Measurements from ENCODE around the gene RNPEP. TPM values are rescaled to one million over a fixed set of nuclear protein-coding genes. Genes with fewer than 3 reads are reported as not detected.

Gene RNPEP
- total RNA-seq, 1 experiment from 2014 or later = 99.8 TPM

- no TSS peak for BruUV-seq (replicated peaks)
- ChIA-PET CTCF (interaction anchor here (0.6 to 1.1 kb wide), 2 partner anchors 75 to 120 kb away, joined by 4 to 5 read pairs; no protein-coding TSS in a partner anchor), POLR2A (no interaction called here)
- Histone ChIP-seq H3K36me3 (ENCODE audit: control insufficient read depth, insufficient read depth, low read length) (peaks cover 6% of the 10 kb centered on the region; the same call in 1 of the 2 replicates), H3K4me1 (ENCODE audit: control insufficient read depth, insufficient read depth, low read length) (peaks cover 64% of the 10 kb centered on the region), H3K9me3 (ENCODE audit: control insufficient read depth, insufficient read depth, low read depth, low read length) (no peaks in the 10 kb centered on the region), H3K27me3 (ENCODE audit: control insufficient read depth, insufficient read depth, low read length) (no peaks in the 10 kb centered on the region), H3K4me3 (ENCODE audit: low read depth in 2 of 2, low read length in 2 of 2) (peak overlapping the region in 1 of 2 experiments; percentile 72; a peak in 2 of 4 replicates), H3K27ac (ENCODE audit: low read length) (peak overlapping the region; percentile 84)
- in situ Hi-C loops (cut with HindIII; ENCODE audit: low pct_unique_long_range_greater_than_20kb, low sequenced_read_pairs) = no loop called here
- DNase-seq (ENCODE audit: low read depth, low spot score) = no peak
- intact Hi-C loops (cut with micrococcal nuclease; ENCODE audit: unreplicated experiment) = no loop called here
- no peak for ATAC-seq
- no peak for TF ChIP-seq TCF7L2 (IDR thresholded peaks at IDR 0.05; ENCODE audit: low read depth, low read length)
- no peak for TF ChIP-seq CTCF (IDR thresholded peaks at IDR 0.05)
- no peak for TF ChIP-seq REST (IDR thresholded peaks at IDR 0.05; ENCODE audit: insufficient read depth in 1 of 2, low read depth in 2 of 2, low read length in 1 of 2)
- TF ChIP-seq SIN3A (IDR thresholded peaks at IDR 0.05; ENCODE audit: borderline replicate concordance, insufficient read depth, low read depth, low read length) = no peak
- TF ChIP-seq POLR2AphosphoS5 (IDR thresholded peaks at IDR 0.05; ENCODE audit: low read depth, low read length) = no peak
These were observed 33.2 kb downstream of the RNPEP start for GRCh38 chr1:202015662-202015937.

- POLR2A ChIA-PET = interaction anchor here (0.5 to 0.6 kb wide), 3 partner anchors 15 to 98 kb away, joined by 3 to 5 read pairs (median 4); no protein-coding TSS in a partner anchor
- Histone ChIP-seq H3K4me1 (ENCODE audit: control insufficient read depth, insufficient read depth, low read length) (peaks cover 65% of the 10 kb centered on the region), H3K9me3 (ENCODE audit: control insufficient read depth, insufficient read depth, low read depth, low read length) (no peaks in the 10 kb centered on the region), H3K27ac (ENCODE audit: low read length) (peak overlapping the region; percentile 84), H3K27me3 (ENCODE audit: control insufficient read depth, insufficient read depth, low read length) (no peaks in the 10 kb centered on the region), H3K4me3 (ENCODE audit: low read depth in 2 of 2, low read length in 2 of 2) (peak overlapping the region in 1 of 2 experiments; percentile 72; a peak in 2 of 4 replicates), H3K36me3 (ENCODE audit: control insufficient read depth, insufficient read depth, low read length) (no peaks in the 10 kb centered on the region; the same call in 1 of the 2 replicates)
- TF ChIP-seq SIN3A (IDR thresholded peaks at IDR 0.05; ENCODE audit: borderline replicate concordance, insufficient read depth, low read depth, low read length) = no peak
- TF ChIP-seq POLR2AphosphoS5 (IDR thresholded peaks at IDR 0.05; ENCODE audit: low read depth, low read length) = no peak
- TF ChIP-seq CTCF (IDR thresholded peaks at IDR 0.05) = no peak
- no peak for TF ChIP-seq TCF7L2 (IDR thresholded peaks at IDR 0.05; ENCODE audit: low read depth, low read length)
- TF ChIP-seq REST (IDR thresholded peaks at IDR 0.05; ENCODE audit: insufficient read depth in 1 of 2, low read depth in 2 of 2, low read length in 1 of 2) = no peak
- DNase-seq (ENCODE audit: low read depth, low spot score) (no peak), ATAC-seq (no peak)
- CTCF ChIA-PET = interaction anchor here (0.6 to 1.0 kb wide), 2 partner anchors 9 to 74 kb away, joined by 3 to 5 read pairs; no protein-coding TSS in a partner anchor
- intact Hi-C loops (cut with micrococcal nuclease; ENCODE audit: unreplicated experiment) (no loop called here), in situ Hi-C loops (cut with HindIII; ENCODE audit: low pct_unique_long_range_greater_than_20kb, low sequenced_read_pairs) (no loop called here)
- BruUV-seq (replicated peaks) = no TSS peak
These were observed 33.8 kb downstream of the RNPEP start for GRCh38 chr1:202016022-202016810.

Measured in Panc1 (cell line).